ENCODE results near the gene SH3RF3.
A peak's percentile ranks its signal among the peaks of the same experiment; 100 is the strongest.

Gene SH3RF3

GRCh38 chr2:109333414-109334210, 204.6 kb downstream of the SH3RF3 start:
- no peak overlapping the region for H3K4me3 ChIP-seq (ENCODE audit: low read depth, low read length)
- TF ChIP-seq CTCF (IDR thresholded peaks at IDR 0.05; ENCODE audit: low read depth, low read length, missing control alignments): peak; percentile 24
- no peak for DNase-seq (ENCODE audit: low read depth)

- DNase-seq (ENCODE audit: low read depth): no peak
- H3K4me3 ChIP-seq (ENCODE audit: low read depth, low read length): no peak overlapping the region
- no peak for TF ChIP-seq CTCF (IDR thresholded peaks at IDR 0.05; ENCODE audit: low read depth, low read length, missing control alignments)
These were observed 206.7 kb downstream of the SH3RF3 start for GRCh38 chr2:109335631-109336176.

- DNase-seq (ENCODE audit: low read depth): no peak
- TF ChIP-seq CTCF (IDR thresholded peaks at IDR 0.05; ENCODE audit: low read depth, low read length, missing control alignments): no peak
- no peak overlapping the region for H3K4me3 ChIP-seq (ENCODE audit: low read depth, low read length)
These were observed 207.3 kb downstream of the SH3RF3 start for GRCh38 chr2:109336296-109336695.

- no peak overlapping the region for H3K4me3 ChIP-seq (ENCODE audit: low read depth, low read length)
- no peak for TF ChIP-seq CTCF (IDR thresholded peaks at IDR 0.05; ENCODE audit: low read depth, low read length, missing control alignments)
- no peak for DNase-seq (ENCODE audit: low read depth)
These were observed 208.2 kb downstream of the SH3RF3 start for GRCh38 chr2:109337221-109337620.

GRCh38 chr2:109339519-109339966, 210.5 kb downstream of the SH3RF3 start:
- TF ChIP-seq CTCF (IDR thresholded peaks at IDR 0.05; ENCODE audit: low read depth, low read length, missing control alignments): no peak
- DNase-seq (ENCODE audit: low read depth): no peak
- no peak overlapping the region for H3K4me3 ChIP-seq (ENCODE audit: low read depth, low read length)

GRCh38 chr2:109340381-109340780, 211.4 kb downstream of the SH3RF3 start:
- H3K4me3 ChIP-seq (ENCODE audit: low read depth, low read length): no peak overlapping the region
- no peak for TF ChIP-seq CTCF (IDR thresholded peaks at IDR 0.05; ENCODE audit: low read depth, low read length, missing control alignments)
- no peak for DNase-seq (ENCODE audit: low read depth)
